GM12878 (cell line): ENCODE measurements around the gene S1PR3. TPM values are rescaled to one million over a fixed set of nuclear protein-coding genes. Genes with fewer than 3 reads are reported as not detected.

Source experiments
- ATAC-seq: fragments of 200-7000 bp; cut with Tn5 transposase; 3 replicates; pipeline ENCODE4 v1.9.1; 2020; ENCODE audit warnings: mild to moderate bottlenecking, moderate library complexity
- BruUV-seq: library from RNA; stranded (reverse); fragments of 400-500 nt; replicated peaks from 2 replicates; lab custom pipeline; 2021; lab: Mats Ljungman, UMichigan
- CTCF ChIA-PET: fragments of 300-600 bp; sonication (Branson Sonifier 250); formaldehyde crosslinking; extraction: SDS; loops from one replicate; lab custom pipeline; 2021; ENCODE audit warnings: inconsistent platforms; lab: Yijun Ruan, JAX
- POLR2A ChIA-PET: fragments of 350-600 bp; formaldehyde crosslinking; extraction: SDS; loops from one replicate; lab custom pipeline; 2021; ENCODE audit warnings: inconsistent platforms; lab: Charles Lee
- RAD21 ChIA-PET: fragments of 300-600 bp; sonication (Branson Sonifier 250); formaldehyde crosslinking; loops from one replicate; lab custom pipeline; 2023; ENCODE audit warnings: antibody characterized with exemption; ENCODE audit not compliant: unreplicated experiment; lab: Charles Lee
- SMC1A ChIA-PET: fragments of 300-600 bp; sonication (Branson Sonifier 250); formaldehyde crosslinking; loops from one replicate; lab custom pipeline; 2023; ENCODE audit not compliant: unreplicated experiment, uncharacterized antibody; lab: Charles Lee
- DNase-seq: peaks from one replicate; pipeline ENCODE4 v3.0.0-alpha.2; 2011; ENCODE audit warnings: low read depth, low spot score
- FAIRE-seq: peaks from 3 replicates; lab custom pipeline; 2011; peaks lifted over from hg19 to GRCh38; lab: Jason Lieb, UNC
- H2AFZ ChIP-seq: 2 replicates; pipeline ENCODE4 v1.6.0; 2011; ENCODE audit warnings: low read depth, low read length, control low read depth; ENCODE audit not compliant: control insufficient read depth
- H3K27ac ChIP-seq: 2 replicates; pipeline ENCODE4 v1.5.1; 2011; ENCODE audit warnings: control low read depth; ENCODE audit not compliant: control insufficient read depth, insufficient read depth
- H3K27me3 ChIP-seq, 2 experiments: replicated peaks in 1 of 2; 2 replicates each; pipeline versions ENCODE4 v1.6.0 to v1.6.1; 2011; ENCODE audit warnings: low read length in 1 of 2; ENCODE audit not compliant: control insufficient read depth in 2 of 2, insufficient read depth in 2 of 2
- H3K36me3 ChIP-seq, 2 experiments: 2 replicates each; pipeline ENCODE4 v1.5.1; 2011; ENCODE audit warnings: low read length in 1 of 2; ENCODE audit not compliant: control insufficient read depth in 2 of 2, insufficient read depth in 2 of 2
- H3K4me1 ChIP-seq: 2 replicates; pipeline ENCODE4 v1.6.1; 2011; ENCODE audit warnings: mild to moderate bottlenecking, low read length, moderate library complexity, mixed read lengths; ENCODE audit not compliant: control insufficient read depth, insufficient read depth
- H3K4me2 ChIP-seq: 2 replicates; pipeline ENCODE4 v1.6.0; 2011; ENCODE audit warnings: control low read depth; ENCODE audit not compliant: control insufficient read depth, insufficient read depth
- H3K4me3 ChIP-seq: fragments of 200-600 bp; sonication (generic); 2 replicates; pipeline ENCODE4 v1.5.1; 2016
- H3K79me2 ChIP-seq: 2 replicates; pipeline ENCODE4 v1.6.0; 2011; ENCODE audit warnings: low read length; ENCODE audit not compliant: control insufficient read depth, insufficient read depth
- H3K9ac ChIP-seq: 2 replicates; pipeline ENCODE4 v1.8.0; 2011; ENCODE audit warnings: low read length, control low read depth, mixed read lengths; ENCODE audit not compliant: control insufficient read depth, insufficient read depth
- H3K9me3 ChIP-seq: replicated peaks from 3 replicates; pipeline ENCODE4 v1.5.1; 2011; ENCODE audit warnings: mild to moderate bottlenecking, low read length; ENCODE audit not compliant: control insufficient read depth, insufficient read depth
- H4K20me1 ChIP-seq: 2 replicates; pipeline ENCODE4 v1.6.0; 2011; ENCODE audit not compliant: control insufficient read depth, insufficient read depth
- ATF2 ChIP-seq: IDR thresholded peaks from 2 replicates; pipeline ENCODE4 v1.6.1; 2012; ENCODE audit warnings: low read length, inconsistent platforms
- ATF7 ChIP-seq: fragments of 450-650 bp; IDR thresholded peaks from 2 replicates; pipeline ENCODE4 v1.6.1; 2016; ENCODE audit warnings: low read depth, mild to moderate bottlenecking
- BCL3 ChIP-seq: IDR thresholded peaks from 2 replicates; pipeline ENCODE4 v1.6.1; 2011; ENCODE audit warnings: borderline replicate concordance, low read depth, mild to moderate bottlenecking, moderate library complexity, low read length; ENCODE audit not compliant: insufficient read depth, poor library complexity, severe bottlenecking
- CHD1 ChIP-seq: IDR thresholded peaks from 2 replicates; pipeline ENCODE4 v1.6.1; 2012; ENCODE audit warnings: low read depth, low read length, improper control_type of control experiment
- CTCF ChIP-seq, 3 experiments: IDR thresholded peaks in 2 of 3; conservative IDR thresholded peaks in 1 of 3; 2 replicates each; pipeline ENCODE4 v1.5.1; 2011; ENCODE audit warnings: low read depth in 3 of 3, low read length in 3 of 3, mild to moderate bottlenecking in 3 of 3, control low read depth in 2 of 3, moderate library complexity in 2 of 3, inconsistent platforms in 1 of 3, mixed read lengths in 1 of 3; ENCODE audit not compliant: control insufficient read depth in 2 of 3, insufficient read depth in 1 of 3; ENCODE audit errors: extremely low read depth in 1 of 3
- FOS ChIP-seq: IDR thresholded peaks from 3 replicates; pipeline ENCODE4 v1.6.1; 2011; ENCODE audit warnings: borderline replicate concordance; ENCODE audit not compliant: insufficient read length; ENCODE audit errors: extremely low read depth
- HSF1 ChIP-seq: fragments of 150-350 bp; IDR thresholded peaks from 2 replicates; pipeline ENCODE4 v1.6.1; 2014; ENCODE audit warnings: mild to moderate bottlenecking, low read depth, low read length
- MTA3 ChIP-seq: IDR thresholded peaks from 2 replicates; pipeline ENCODE4 v1.6.1; 2012; ENCODE audit warnings: low read length, inconsistent platforms, borderline replicate concordance
- NR2C2 ChIP-seq: IDR thresholded peaks from 2 replicates; pipeline ENCODE4 v1.6.1; 2011; ENCODE audit warnings: borderline replicate concordance, low read depth; ENCODE audit not compliant: control insufficient read depth, insufficient read length
- PAX5 ChIP-seq: IDR thresholded peaks from 2 replicates; pipeline ENCODE4 v1.6.1; 2011; ENCODE audit warnings: low read depth, low read length, borderline replicate concordance
- PAX8 ChIP-seq: fragments of 450-650 bp; IDR thresholded peaks from 2 replicates; pipeline ENCODE4 v1.6.1; 2017; ENCODE audit warnings: mild to moderate bottlenecking, moderate library complexity
- PML ChIP-seq: IDR thresholded peaks from 2 replicates; pipeline ENCODE4 v1.6.1; 2012; ENCODE audit warnings: low read length, inconsistent platforms
- ZNF592 ChIP-seq: fragments of 450-650 bp; IDR thresholded peaks from 2 replicates; pipeline ENCODE4 v1.6.1; 2017; ENCODE audit warnings: mild to moderate bottlenecking, moderate library complexity
- ZZZ3 ChIP-seq: IDR thresholded peaks from 2 replicates; pipeline ENCODE4 v1.6.1; 2011; ENCODE audit warnings: low read depth; ENCODE audit not compliant: control insufficient read depth, insufficient read length
- WGBS: methylation state at CpG from one replicate; pipeline ENCODE4 v1.1.6; 2016; ENCODE audit warnings: low lambda C conversion rate; ENCODE audit not compliant: insufficient replicate concordance, insufficient coverage; ENCODE audit errors: missing lambda C conversion rate; 5-methylcytosine and 5-hydroxymethylcytosine counted together
- in situ Hi-C: fragments of 300-500 bp; cut with MboI; formaldehyde crosslinking; loops from 9 replicates; pipeline ENCODE4 v1.14.3; 2018; ENCODE audit warnings: mixed read lengths
- intact Hi-C: fragments of 100-400 bp; cut with micrococcal nuclease; formaldehyde crosslinking; loops from one replicate; pipeline ENCODE4 v1.14.2; 2022; ENCODE audit not compliant: unreplicated experiment
- polyA plus RNA-seq, 11 experiments: library from polyadenylated mRNA; depleted of rRNA in 4 of 11; unstranded in 6 of 11; stranded (reverse) in 5 of 11; fragments of >200 nt; fragmentation: Nextera tagmentation in 4 of 11; fragmentation: Illumina TruSeq in 1 of 11; extraction: Ambion mirVana in 4 of 11; extraction: Trizol in 1 of 11; gene quantifications; 1 replicate in 1 of 11; 2 replicates in 10 of 11; pipeline versions ENCODE4 v1.2.1 to v1.2.3, GENCODE V29; 2011 to 2016; ENCODE audit warnings: inconsistent platforms in 2 of 11, missing spikeins in 2 of 11, low read depth in 1 of 11
- total RNA-seq, 4 experiments: library from RNA; depleted of rRNA in 3 of 4; stranded (reverse); fragments of >200 nt in 3 of 4; fragmentation: Illumina TruSeq in 1 of 4; extraction: Trizol in 1 of 4; gene quantifications; 2 replicates each; pipeline versions ENCODE4 v1.2.1 to v1.2.3, GENCODE V29; 2013 to 2021

The S1PR3 gene
- total and polyA plus RNA-seq, 10 of the 15 experiments (the other 5 are each of a cell fraction or from before 2014, with no cell fraction given), result 0.01 to 0.18 (median 0.01) TPM; not detected in 7

GRCh38 chr9:88942411-88942810, 48.9 kb upstream of the S1PR3 start:
- no peaks in the 10 kb centered on the region for H3K9me3 ChIP-seq
- WGBS, result 0% methylated on average over 1 of the region's 1 CpG
- H3K4me2 ChIP-seq, result no peak overlapping the region
- SMC1A ChIA-PET, result no interaction called here
- no peaks in the 10 kb centered on the region for H3K79me2 ChIP-seq
- RAD21 ChIA-PET, result no interaction called here
- no peaks in the 10 kb centered on the region for H4K20me1 ChIP-seq
- no peaks in the 10 kb centered on the region for H3K27me3 ChIP-seq
- H3K27ac ChIP-seq, result no peak overlapping the region
- H3K36me3 ChIP-seq, result no peaks in the 10 kb centered on the region
- DNase-seq (no peak), FAIRE-seq (no peak), ATAC-seq (no peak)
- no TSS peak for BruUV-seq
- POLR2A ChIA-PET, result no interaction called here
- in situ Hi-C loops (no loop called here), intact Hi-C loops (no loop called here)
- no peak overlapping the region for H2AFZ ChIP-seq
- H3K9ac ChIP-seq, result no peak overlapping the region
- no peak overlapping the region for H3K4me3 ChIP-seq
- H3K4me1 ChIP-seq, result no peaks in the 10 kb centered on the region
- CTCF ChIA-PET, result no interaction called here
- TF ChIP-seq HSF1, result no peak
- no peak for TF ChIP-seq CHD1
- no peak for TF ChIP-seq ATF2
- TF ChIP-seq PAX8, result no peak
- no peak for TF ChIP-seq CTCF (IDR thresholded peaks at IDR 0.05 in 2 of 3, conservative IDR thresholded peaks at IDR 0.05 in 1 of 3; ENCODE audit: control insufficient read depth in 2 of 3, extremely low read depth in 1 of 3, insufficient read depth in 1 of 3, low read depth in 3 of 3, low read length in 3 of 3)
- TF ChIP-seq ZZZ3, result no peak
- no peak for TF ChIP-seq MTA3
- no peak for TF ChIP-seq PML
- no peak for TF ChIP-seq NR2C2
- TF ChIP-seq FOS, result no peak
- no peak for TF ChIP-seq ATF7
- no peak for TF ChIP-seq PAX5
- no peak for TF ChIP-seq BCL3
- TF ChIP-seq ZNF592, result no peak
